Neuron (in vitro differentiated cells): ENCODE measurements around the gene LMTK2.

Experiments used
- H2AFZ ChIP-seq: one replicate; pipeline ENCODE4 v1.6.1; 2013; ENCODE audit warnings: low read depth, mild to moderate bottlenecking, inconsistent platforms, low read length, moderate library complexity
- H3K27me3 ChIP-seq: one replicate; pipeline ENCODE4 v1.6.1; 2013; ENCODE audit warnings: low read length; ENCODE audit not compliant: insufficient read depth
- H3K36me3 ChIP-seq: one replicate; pipeline ENCODE4 v1.6.1; 2013; ENCODE audit warnings: low read length; ENCODE audit not compliant: insufficient read depth
- H3K4me1 ChIP-seq: one replicate; pipeline ENCODE4 v1.6.1; 2013; ENCODE audit warnings: low read length; ENCODE audit not compliant: insufficient read depth
- H3K4me3 ChIP-seq: 2 replicates; pipeline ENCODE4 v1.5.1; 2013; ENCODE audit warnings: mild to moderate bottlenecking, low read length, moderate library complexity
- H3K9me3 ChIP-seq: one replicate; pipeline ENCODE4 v1.6.1; 2013; ENCODE audit warnings: low read length

LMTK2 gene

GRCh38 chr7:98194672-98195457, 88.2 kb downstream of the LMTK2 start:
- Histone ChIP-seq H3K9me3 (peaks cover 10% of the 10 kb centered on the region), H3K36me3 (peaks cover 58% of the 10 kb centered on the region), H3K4me1 (no peaks in the 10 kb centered on the region), H3K27me3 (no peaks in the 10 kb centered on the region), H3K4me3 (no peak overlapping the region), H2AFZ (no peak overlapping the region)

- Histone ChIP-seq H2AFZ (no peak overlapping the region), H3K27me3 (no peaks in the 10 kb centered on the region), H3K4me1 (no peaks in the 10 kb centered on the region), H3K4me3 (no peak overlapping the region), H3K36me3 (peaks cover 45% of the 10 kb centered on the region), H3K9me3 (peaks cover 7% of the 10 kb centered on the region)
These were observed 90.3 kb downstream of the LMTK2 start for GRCh38 chr7:98196706-98197605.

GRCh38 chr7:98199131-98199530, 92.5 kb downstream of the LMTK2 start:
- Histone ChIP-seq H2AFZ (no peak overlapping the region), H3K4me1 (no peaks in the 10 kb centered on the region), H3K4me3 (no peak overlapping the region), H3K9me3 (peaks cover 7% of the 10 kb centered on the region), H3K27me3 (no peaks in the 10 kb centered on the region), H3K36me3 (peaks cover 26% of the 10 kb centered on the region)

GRCh38 chr7:98200364-98200763, 93.7 kb downstream of the LMTK2 start:
- Histone ChIP-seq H3K9me3 (peaks cover 7% of the 10 kb centered on the region), H3K4me3 (no peak overlapping the region), H3K36me3 (peaks cover 24% of the 10 kb centered on the region), H2AFZ (no peak overlapping the region), H3K27me3 (no peaks in the 10 kb centered on the region), H3K4me1 (no peaks in the 10 kb centered on the region)

- Histone ChIP-seq H3K27me3 (no peaks in the 10 kb centered on the region), H3K36me3 (peaks cover 32% of the 10 kb centered on the region), H3K9me3 (peaks cover 3% of the 10 kb centered on the region), H3K4me1 (no peaks in the 10 kb centered on the region), H3K4me3 (no peak overlapping the region), H2AFZ (no peak overlapping the region)
These were observed 95.9 kb downstream of the LMTK2 start for GRCh38 chr7:98202367-98203195.

GRCh38 chr7:98203261-98203963, 96.8 kb downstream of the LMTK2 start:
- Histone ChIP-seq H2AFZ (no peak overlapping the region), H3K4me3 (no peak overlapping the region), H3K36me3 (peaks cover 32% of the 10 kb centered on the region), H3K27me3 (no peaks in the 10 kb centered on the region), H3K9me3 (peaks cover 3% of the 10 kb centered on the region), H3K4me1 (no peaks in the 10 kb centered on the region)

- peaks cover 32% of the 10 kb centered on the region for H3K36me3 ChIP-seq
- peaks cover 3% of the 10 kb centered on the region for H3K9me3 ChIP-seq
- no peaks in the 10 kb centered on the region for H3K27me3 ChIP-seq
- no peak overlapping the region for H3K4me3 ChIP-seq
- no peak overlapping the region for H2AFZ ChIP-seq
- H3K4me1 ChIP-seq = no peaks in the 10 kb centered on the region
These were observed 97.4 kb downstream of the LMTK2 start for GRCh38 chr7:98203964-98204605.

GRCh38 chr7:98204670-98205069, 98.0 kb downstream of the LMTK2 start:
- Histone ChIP-seq H3K4me1 (no peaks in the 10 kb centered on the region), H3K9me3 (no peaks in the 10 kb centered on the region), H2AFZ (no peak overlapping the region), H3K36me3 (peaks cover 34% of the 10 kb centered on the region), H3K27me3 (no peaks in the 10 kb centered on the region), H3K4me3 (no peak overlapping the region)

- H3K4me1 ChIP-seq = no peaks in the 10 kb centered on the region
- H3K27me3 ChIP-seq = no peaks in the 10 kb centered on the region
- no peak overlapping the region for H3K4me3 ChIP-seq
- H2AFZ ChIP-seq = no peak overlapping the region
- peaks cover 35% of the 10 kb centered on the region for H3K36me3 ChIP-seq
- no peaks in the 10 kb centered on the region for H3K9me3 ChIP-seq
These were observed 98.6 kb downstream of the LMTK2 start for GRCh38 chr7:98205162-98205845.

- Histone ChIP-seq H3K36me3 (peaks cover 35% of the 10 kb centered on the region), H3K4me3 (no peak overlapping the region), H2AFZ (no peak overlapping the region), H3K4me1 (no peaks in the 10 kb centered on the region), H3K9me3 (no peaks in the 10 kb centered on the region), H3K27me3 (no peaks in the 10 kb centered on the region)
These were observed 100.0 kb downstream of the LMTK2 start for GRCh38 chr7:98206451-98207330.
